WTC11 (cell line): ENCODE results near the gene TNS4.

ENCODE experiments used
- CTCF ChIP-seq: fragments of 200-600 bp; IDR thresholded peaks from 2 replicates; pipeline ENCODE4 v1.8.0; 2022; ENCODE audit warnings: antibody characterized with exemption
- IRF2 ChIP-seq: sonication (generic); formaldehyde crosslinking; IDR thresholded peaks from 2 replicates; pipeline ENCODE4 v1.8.0; 2022; ENCODE audit warnings: low read depth, missing genetic modification reagents, borderline replicate concordance
- MAX ChIP-seq: sonication (generic); formaldehyde crosslinking; IDR thresholded peaks from 2 replicates; pipeline ENCODE4 v1.8.0; 2022; ENCODE audit warnings: mild to moderate bottlenecking, missing genetic modification reagents
- NR2C2 ChIP-seq: sonication (generic); formaldehyde crosslinking; IDR thresholded peaks from 2 replicates; pipeline ENCODE4 v1.8.0; 2022; ENCODE audit warnings: mild to moderate bottlenecking, missing genetic modification reagents
- ZBTB21 ChIP-seq: sonication (generic); formaldehyde crosslinking; IDR thresholded peaks from 2 replicates; pipeline ENCODE4 v1.8.1; 2023; ENCODE audit warnings: mild to moderate bottlenecking, missing genetic modification reagents, borderline replicate concordance
- ZNF671 ChIP-seq: fragments of 250-450 bp; sonication (Bioruptor Pico); IDR thresholded peaks from 2 replicates; pipeline ENCODE4 v1.8.0; 2021; ENCODE audit warnings: mild to moderate bottlenecking
- TF ChIP-seq, protein P1 (sequence below): sonication (generic); formaldehyde crosslinking; IDR thresholded peaks from 2 replicates; pipeline ENCODE4 v1.8.1; 2022; ENCODE audit warnings: mild to moderate bottlenecking, moderate library complexity, missing genetic modification reagents
- TF ChIP-seq, protein P2 (sequence below): sonication (generic); formaldehyde crosslinking; IDR thresholded peaks from 2 replicates; pipeline ENCODE4 v1.8.1; 2022; ENCODE audit warnings: low read depth, mild to moderate bottlenecking, moderate library complexity, missing genetic modification reagents, borderline replicate concordance

GRCh38 chr17:40536295-40537171, 35.1 kb upstream of the TNS4 start:
- no peak for TF ChIP-seq ZNF671
- TF ChIP-seq IRF2 (CRISPR knock-in tag), result no peak
- TF ChIP-seq NR2C2 (CRISPR knock-in tag), result no peak
- TF ChIP-seq ZBTB21 (CRISPR knock-in tag), result no peak
- TF ChIP-seq CTCF, result no peak
- no peak for TF ChIP-seq MAX
- TF ChIP-seq, protein P1, sequence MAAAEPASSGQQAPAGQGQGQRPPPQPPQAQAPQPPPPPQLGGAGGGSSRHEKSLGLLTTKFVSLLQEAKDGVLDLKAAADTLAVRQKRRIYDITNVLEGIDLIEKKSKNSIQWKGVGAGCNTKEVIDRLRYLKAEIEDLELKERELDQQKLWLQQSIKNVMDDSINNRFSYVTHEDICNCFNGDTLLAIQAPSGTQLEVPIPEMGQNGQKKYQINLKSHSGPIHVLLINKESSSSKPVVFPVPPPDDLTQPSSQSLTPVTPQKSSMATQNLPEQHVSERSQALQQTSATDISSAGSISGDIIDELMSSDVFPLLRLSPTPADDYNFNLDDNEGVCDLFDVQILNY (CRISPR knock-in tag), result no peak
- TF ChIP-seq, protein P2, sequence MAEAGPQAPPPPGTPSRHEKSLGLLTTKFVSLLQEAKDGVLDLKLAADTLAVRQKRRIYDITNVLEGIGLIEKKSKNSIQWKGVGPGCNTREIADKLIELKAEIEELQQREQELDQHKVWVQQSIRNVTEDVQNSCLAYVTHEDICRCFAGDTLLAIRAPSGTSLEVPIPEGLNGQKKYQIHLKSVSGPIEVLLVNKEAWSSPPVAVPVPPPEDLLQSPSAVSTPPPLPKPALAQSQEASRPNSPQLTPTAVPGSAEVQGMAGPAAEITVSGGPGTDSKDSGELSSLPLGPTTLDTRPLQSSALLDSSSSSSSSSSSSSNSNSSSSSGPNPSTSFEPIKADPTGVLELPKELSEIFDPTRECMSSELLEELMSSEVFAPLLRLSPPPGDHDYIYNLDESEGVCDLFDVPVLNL (CRISPR knock-in tag), result no peak
